Posterior vena cava (tissue), 2 donors: Measurements from ENCODE around the gene GATB. TPM values are rescaled to one million over a fixed set of nuclear protein-coding genes. Genes with fewer than 3 reads are reported as not detected.

Experiments used
- DNase-seq: peaks from one replicate; pipeline ENCODE4 v3.0.0-alpha.2; 2020; ENCODE audit warnings: low spot score
- intact Hi-C, 2 donors: fragments of 100-400 bp; cut with DNase I; formaldehyde crosslinking; loops; one replicate each; pipeline versions ENCODE4 v1.14.1 to v1.14.2; 2022 to 2023
- total RNA-seq, 2 donors: library from RNA; stranded (reverse); fragmentation: NEBNext Ultra II Directional; extraction: Animal tissue kit (Norgen Biotek cat#: 25700); gene quantifications; one replicate each; pipeline ENCODE4 v1.2.1, GENCODE V29; 2021
- donor health status: DM: yes; HTN: yes; CAD: no.
- donor health status: DM: yes; HTN: yes; CAD: no.

Gene GATB
- total RNA-seq, 2 donors from 2014 or later, result 11.2 to 14.2 TPM

DNA sequence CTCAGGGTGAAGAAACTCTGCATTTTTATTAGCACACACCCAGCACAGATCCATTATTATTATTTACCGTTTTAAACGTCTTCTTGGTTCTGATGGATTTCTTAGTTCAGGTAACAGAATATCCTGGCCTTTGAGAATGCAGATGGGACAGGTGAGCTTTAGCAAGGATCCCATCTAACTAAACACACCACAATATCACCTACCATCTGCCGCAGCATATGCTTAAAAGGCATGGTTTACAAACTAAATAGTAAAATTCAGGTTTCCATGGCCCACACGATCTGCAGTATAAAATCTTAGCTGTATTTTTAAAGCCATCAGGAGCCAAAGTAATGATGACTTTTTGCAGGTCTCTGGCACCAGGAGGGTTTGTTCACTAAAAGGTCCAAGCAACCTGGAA, 31.7 kb upstream of the GATB start:
- DNase-seq, result no peak
- intact Hi-C loops, result no loop called here

DNA sequence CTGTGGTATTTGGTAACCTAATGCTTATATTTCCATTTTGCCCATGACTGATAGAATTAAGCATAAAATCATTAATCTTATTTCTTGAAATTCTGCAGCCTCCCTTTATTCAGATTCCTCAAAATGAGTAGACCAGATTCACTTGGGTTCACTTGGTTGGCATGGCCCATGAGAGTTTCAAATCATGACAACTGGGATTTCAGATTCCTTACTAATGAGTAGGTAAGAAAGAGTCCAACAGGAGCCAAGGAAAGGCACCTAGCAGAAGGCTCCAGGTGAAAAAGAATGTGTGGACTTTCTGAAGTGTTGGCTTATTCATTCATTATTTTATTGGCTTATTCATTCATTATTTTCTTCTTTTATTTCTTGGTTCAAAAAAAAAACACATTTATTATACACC, 27.2 kb upstream of the GATB start:
- intact Hi-C loops, result no loop called here
- no peak for DNase-seq

DNA sequence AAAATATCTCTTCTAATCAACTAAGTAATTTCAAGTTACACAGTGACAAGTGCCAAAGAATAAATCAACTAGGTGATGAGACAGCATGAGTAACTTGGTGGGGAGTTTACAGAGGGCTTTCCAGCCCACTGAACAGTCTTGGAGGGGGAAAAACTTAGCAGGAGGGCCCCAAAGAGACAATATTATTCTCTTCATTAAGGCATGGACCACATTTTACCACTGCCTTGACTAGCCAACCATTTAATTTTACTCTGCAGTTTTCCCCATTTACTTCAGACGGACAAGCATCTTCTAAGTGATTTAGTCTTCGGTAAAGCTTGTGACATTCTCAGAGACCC, 25.3 kb upstream of the GATB start:
- no peak for DNase-seq
- intact Hi-C loops, result no loop called here

- intact Hi-C loops, result no loop called here
- no peak for DNase-seq
These were observed 24.8 kb upstream of the GATB start for GRCh38 chr4:151785484-151786157.

DNA sequence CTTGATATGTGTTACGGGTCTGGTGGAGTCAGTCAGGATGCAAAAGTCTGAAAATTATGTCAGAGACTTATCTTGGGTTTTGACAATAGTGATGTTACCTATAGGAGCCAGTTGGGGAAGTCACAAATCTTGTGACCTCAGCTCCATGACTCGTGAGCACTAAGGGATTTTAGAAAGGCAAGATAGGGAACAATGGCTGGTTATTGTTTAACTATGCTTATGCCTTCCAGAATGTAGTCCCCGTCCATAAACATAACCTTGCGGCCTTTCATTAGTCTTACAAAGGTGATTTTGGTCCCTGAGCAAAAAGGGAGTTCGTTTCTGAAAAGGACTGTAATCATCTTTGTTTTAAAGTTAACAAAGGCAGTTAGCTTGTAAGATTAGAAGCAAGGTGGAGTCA, 23.9 kb upstream of the GATB start:
- intact Hi-C loops, result no loop called here
- DNase-seq, result no peak

- DNase-seq, result no peak
- intact Hi-C loops, result no loop called here
These were observed 23.1 kb upstream of the GATB start for GRCh38 chr4:151783867-151784266.

GRCh38 chr4:151782296-151782695, 21.5 kb upstream of the GATB start:
- intact Hi-C loops, result no loop called here

GRCh38 chr4:151781026-151781425, 20.2 kb upstream of the GATB start:
- no peak for DNase-seq
- intact Hi-C loops, result no loop called here

More at GRCh38 chr4:151782296-151782695, 21.5 kb upstream of the GATB start:
- DNase-seq, result no peak

DNA sequence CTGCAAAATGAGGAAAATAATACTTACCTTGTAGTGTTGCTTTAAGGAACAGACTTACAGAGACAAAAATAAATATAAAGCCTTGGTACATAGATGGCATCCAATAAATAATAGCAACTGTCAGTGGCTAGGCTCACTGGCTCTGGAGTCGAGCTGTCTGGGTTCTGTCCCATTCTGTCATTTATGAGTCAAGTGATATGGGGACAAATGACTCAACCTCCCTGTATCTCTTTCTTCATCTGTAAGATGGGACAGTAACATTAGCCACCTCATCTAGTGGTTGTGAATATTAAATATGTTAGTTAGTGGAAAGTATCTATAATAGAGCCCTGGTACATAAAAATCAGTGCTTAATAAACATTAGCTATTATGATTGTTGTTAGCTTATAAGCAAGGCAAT, 16.7 kb upstream of the GATB start:
- intact Hi-C loops, result no loop called here
- DNase-seq, result no peak

DNA sequence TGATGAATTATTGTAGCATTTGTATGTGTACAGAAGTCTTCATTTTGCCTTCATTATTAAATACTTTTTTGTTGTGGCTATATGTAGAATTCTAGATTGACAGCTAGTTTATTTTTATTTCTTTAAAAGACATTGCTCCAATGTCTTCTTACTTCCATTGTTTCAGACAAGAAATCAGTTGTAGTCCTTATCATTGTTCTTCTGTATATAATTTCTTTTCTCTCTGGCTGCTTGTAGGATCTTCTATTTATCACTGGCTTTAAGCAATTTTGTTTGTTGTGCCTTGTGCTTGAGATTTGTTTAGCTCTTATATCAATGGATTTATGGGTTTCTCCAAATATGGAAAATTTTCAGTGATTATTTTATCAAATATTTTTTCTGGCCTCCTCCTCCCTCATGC, 13.5 kb upstream of the GATB start:
- DNase-seq, result no peak
- intact Hi-C loops, result no loop called here

GRCh38 chr4:151772274-151772673, 11.5 kb upstream of the GATB start:
- intact Hi-C loops, result no loop called here
- DNase-seq, result no peak

DNA sequence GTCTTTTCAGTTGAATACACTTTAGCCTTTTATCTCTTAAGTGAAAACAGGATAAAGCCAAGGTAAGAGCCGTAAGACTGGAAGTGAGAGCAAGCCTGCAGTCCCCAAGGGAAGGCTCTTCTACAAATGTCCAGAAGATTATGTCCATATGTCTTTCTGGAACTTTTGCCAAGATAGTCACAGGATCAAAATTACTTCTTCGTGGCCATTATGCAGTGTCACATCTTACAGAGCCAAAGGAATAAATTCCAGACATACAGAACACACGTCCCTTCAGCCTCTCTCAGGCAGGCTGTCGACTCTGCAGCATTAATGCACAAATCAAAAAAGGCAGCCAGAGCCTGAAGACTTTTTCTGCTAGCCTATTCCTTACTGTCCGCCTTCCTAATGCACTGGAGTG, 10.9 kb upstream of the GATB start:
- intact Hi-C loops, result no loop called here

GRCh38 chr4:151770154-151770553, 9.3 kb upstream of the GATB start:
- no peak for DNase-seq
- intact Hi-C loops, result no loop called here

More for the DNA sequence above, 10.9 kb upstream of the GATB start:
- no peak for DNase-seq

- intact Hi-C loops, result no loop called here
- DNase-seq, result no peak
These were observed 8.0 kb upstream of the GATB start for GRCh38 chr4:151768835-151769234.

DNA sequence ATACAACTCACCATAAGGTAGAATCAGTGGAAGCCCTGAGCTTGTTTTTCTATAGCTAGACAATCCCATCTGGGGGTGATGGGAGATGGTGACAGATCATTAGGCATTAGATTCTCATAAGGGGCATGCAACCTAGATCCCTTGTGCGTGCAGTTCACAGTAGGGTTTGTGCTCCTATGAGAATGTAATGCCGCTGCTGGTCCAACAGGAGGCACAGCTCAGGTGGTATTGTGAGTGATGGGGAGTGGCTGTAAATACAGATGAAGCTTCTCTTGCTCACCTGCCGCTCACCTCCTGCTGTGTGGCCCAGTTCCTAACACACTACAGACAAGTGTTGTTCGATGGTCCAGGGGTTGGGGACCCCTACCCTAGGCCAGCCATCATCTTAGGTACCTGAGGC, 5.9 kb upstream of the GATB start:
- no peak for DNase-seq
- intact Hi-C loops, result no loop called here

GRCh38 chr4:151760002-151760401, 805 bp downstream of the GATB start:
- intact Hi-C loops, result no loop called here
- DNase-seq, result no peak

DNA sequence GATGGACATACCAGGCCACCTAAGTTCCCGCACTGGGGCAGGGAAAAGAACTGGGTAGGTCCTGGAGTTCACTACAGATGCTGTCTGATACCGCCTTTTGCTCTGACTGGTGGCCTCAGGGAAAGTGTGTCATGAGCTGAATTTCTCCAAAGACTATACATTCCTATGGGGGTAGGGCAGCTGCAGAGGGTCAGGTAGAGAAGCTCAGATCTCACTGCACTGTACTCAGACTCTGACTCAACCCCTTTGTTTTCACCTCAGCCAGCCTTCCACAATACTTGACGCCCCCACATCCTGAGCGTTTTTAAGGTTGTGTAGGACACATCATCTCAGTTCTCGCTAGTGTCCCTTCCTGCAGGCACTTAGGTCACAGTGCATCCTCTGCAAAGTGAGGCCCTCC, 7.8 kb downstream of the GATB start:
- intact Hi-C loops, result no loop called here
- no peak for DNase-seq

DNA sequence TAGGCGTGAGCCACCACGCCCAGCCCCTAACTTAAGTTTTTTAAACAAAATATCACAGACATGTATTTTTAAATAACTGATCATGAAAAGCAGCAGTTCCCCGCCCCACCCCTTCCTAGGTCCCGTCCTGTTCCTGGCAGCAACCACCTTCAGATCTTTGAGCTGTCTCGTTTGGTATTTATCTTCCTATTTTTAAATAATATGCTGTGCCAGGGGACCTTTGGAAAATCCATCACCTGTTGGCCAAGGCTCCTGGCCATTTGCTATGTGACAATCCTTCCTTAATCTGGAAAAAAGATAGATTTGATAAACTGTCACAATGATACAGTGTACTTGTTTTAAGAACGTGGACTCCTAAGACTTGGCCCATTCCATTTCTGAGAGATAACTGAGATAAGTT, 10.7 kb downstream of the GATB start:
- intact Hi-C loops, result no loop called here

DNA sequence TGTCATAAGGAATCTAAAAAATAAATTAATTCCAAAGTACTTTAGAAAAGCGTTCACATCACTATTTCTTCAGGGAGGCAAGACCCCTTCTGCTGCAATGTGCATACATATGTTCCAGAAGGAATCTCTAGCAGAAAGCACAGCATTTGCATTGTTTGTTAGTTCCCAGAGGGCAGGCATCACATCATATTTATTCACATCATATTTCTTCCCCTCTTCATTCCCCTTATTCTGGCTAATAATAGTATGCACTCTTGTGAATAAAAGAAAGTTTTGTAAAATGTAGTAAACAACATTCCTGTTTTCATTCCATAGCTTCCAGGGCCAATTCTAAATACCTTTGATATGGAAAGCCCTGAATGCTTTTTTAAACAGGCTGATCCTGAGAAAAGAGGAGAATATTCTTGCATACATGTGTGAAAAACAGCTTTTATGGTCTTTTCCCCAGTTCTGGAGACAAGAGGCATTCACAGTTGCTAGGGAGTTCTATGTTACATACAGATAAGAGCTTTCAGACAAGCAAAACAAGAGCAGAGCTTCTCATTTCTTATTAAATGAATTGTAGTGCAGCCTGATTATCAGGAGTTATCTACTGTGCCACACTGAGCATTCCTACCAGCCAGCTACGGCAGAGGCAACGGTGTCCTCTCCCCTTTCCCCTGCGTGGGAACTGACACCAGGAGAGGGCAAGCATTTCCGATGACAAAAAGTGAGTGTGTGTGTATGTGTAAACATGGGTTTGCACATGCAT, 15.2 kb downstream of the GATB start:
- no peak for DNase-seq
- intact Hi-C loops, result no loop called here

More for the DNA sequence above, 10.7 kb downstream of the GATB start:
- no peak for DNase-seq

DNA sequence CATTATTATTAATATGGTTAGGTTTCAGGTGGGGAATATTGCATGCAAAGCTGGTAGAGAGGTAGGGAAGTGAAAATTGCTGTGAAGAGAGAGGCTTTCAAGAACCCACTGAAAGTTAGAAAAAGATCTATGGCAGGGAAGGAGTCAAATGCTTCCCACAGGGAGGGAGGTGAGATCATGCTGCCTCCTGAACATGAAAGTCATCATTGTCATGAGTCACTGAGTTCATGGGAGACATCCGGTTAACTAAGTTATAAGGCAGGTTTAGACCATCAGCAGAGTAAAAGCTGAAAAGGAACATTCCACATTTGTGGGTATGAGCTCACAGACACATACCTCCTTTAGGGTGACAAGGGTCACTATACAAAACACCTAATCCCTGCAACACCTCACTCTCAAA, 16.2 kb downstream of the GATB start:
- no peak for DNase-seq
- intact Hi-C loops, result no loop called here

DNA sequence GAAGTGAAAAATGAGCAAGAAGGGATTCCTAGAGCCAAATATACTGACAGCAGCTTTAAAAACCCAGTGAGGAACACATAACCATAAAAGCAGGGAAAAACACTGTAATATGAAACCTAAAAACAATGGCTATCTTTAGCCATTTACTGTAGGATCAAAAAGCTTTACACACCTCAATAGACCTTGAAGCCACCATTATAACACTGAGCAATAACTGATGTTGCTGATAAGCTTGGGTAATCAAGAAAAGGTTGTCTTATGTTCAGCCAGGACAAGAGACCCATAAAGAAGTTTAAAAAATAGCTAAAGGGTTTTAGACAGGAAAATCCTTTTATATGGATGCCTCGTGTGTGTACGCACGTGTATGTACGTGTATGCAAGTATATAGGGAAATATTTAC, 16.9 kb downstream of the GATB start:
- intact Hi-C loops, result no loop called here
- DNase-seq, result no peak
